HCT116 (cell line): ENCODE measurements around the gene MMD2.

Experiments used
- RAD21 ChIP-seq: IDR thresholded peaks from 2 replicates; pipeline ENCODE4 v1.6.1; 2012; ENCODE audit warnings: low read depth, mild to moderate bottlenecking
- SP1 ChIP-seq: IDR thresholded peaks from 2 replicates; pipeline ENCODE4 v1.6.1; 2012; ENCODE audit warnings: low read depth

DNA sequence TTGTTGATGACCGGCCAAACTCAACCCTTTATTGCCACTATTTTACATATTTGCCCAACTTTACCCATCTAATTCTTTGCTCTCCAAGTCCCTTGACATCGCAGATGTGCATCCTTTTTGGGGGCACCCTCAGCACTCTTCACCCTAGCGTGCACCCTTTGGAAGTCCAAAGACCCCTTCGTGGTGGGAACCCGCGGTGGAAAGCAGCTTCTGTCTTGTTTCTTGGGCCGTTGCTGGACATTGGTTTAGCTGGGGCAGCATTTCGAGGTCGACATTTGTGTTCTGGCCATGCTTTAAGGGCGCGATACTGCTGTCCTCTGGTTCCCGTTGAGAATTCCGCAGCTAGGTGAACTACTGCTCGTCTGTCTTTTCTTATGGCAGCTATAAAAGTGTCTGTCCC, 96.8 kb downstream of the MMD2 start:
- TF ChIP-seq SP1 (no peak), RAD21 (no peak)
